Gastroesophageal sphincter (tissue), 4 donors: ENCODE results near the gene PPP3CA. TPM values are rescaled to one million over a fixed set of nuclear protein-coding genes. Genes with fewer than 3 reads are reported as not detected.

Source experiments
- ATAC-seq: fragments of 150-250 bp; one replicate; pipeline ENCODE4 v1.9.1; 2016; ENCODE audit warnings: mild to moderate bottlenecking, moderate library complexity
- H3K27ac ChIP-seq, 4 donors: fragments of 200-600 bp; sonication (generic) in 3 of 4; 1 replicate in 3 of 4; 2 replicates in 1 of 4; pipeline ENCODE4 v1.5.1; 2016 to 2019
- H3K27me3 ChIP-seq: fragments of 200-600 bp; sonication (generic); one replicate; pipeline ENCODE4 v1.5.1; 2019
- H3K36me3 ChIP-seq, 2 donors: fragments of 200-600 bp; sonication (generic); one replicate each; pipeline ENCODE4 v1.5.1; 2019; ENCODE audit warnings: control low read depth in 1 of 2
- H3K4me1 ChIP-seq, 3 donors: fragments of 200-600 bp; sonication (generic); 1 replicate in 2 of 3; 2 replicates in 1 of 3; pipeline ENCODE4 v1.5.1; 2016 to 2019; ENCODE audit warnings: control low read depth in 2 of 3
- H3K4me3 ChIP-seq, 2 donors: fragments of 200-600 bp; sonication (generic); one replicate each; pipeline ENCODE4 v1.5.1; 2019; ENCODE audit warnings: mild to moderate bottlenecking in 1 of 2, moderate library complexity in 1 of 2
- H3K9me3 ChIP-seq, 3 donors: fragments of 200-600 bp; sonication (generic); one replicate each; pipeline ENCODE4 v1.5.1; 2017 to 2019; ENCODE audit warnings: control low read depth in 2 of 3
- CTCF ChIP-seq, 4 experiments: fragments of 200-600 bp in 2 of 4; fragments of 450-650 bp in 2 of 4; sonication (generic) in 1 of 4; IDR thresholded peaks; one replicate each; pipeline ENCODE4 v1.5.1; 2017 to 2019; ENCODE audit warnings: antibody characterized with exemption in 4 of 4, mild to moderate bottlenecking in 2 of 4, moderate library complexity in 2 of 4
- EP300 ChIP-seq: sonication (generic); formaldehyde crosslinking; IDR thresholded peaks from one replicate; pipeline ENCODE4 v1.6.1; 2017; ENCODE audit warnings: antibody characterized with exemption, mild to moderate bottlenecking
- POLR2A ChIP-seq, 2 donors: fragments of 450-650 bp; IDR thresholded peaks; one replicate each; pipeline ENCODE4 v1.6.1; 2017; ENCODE audit warnings: antibody characterized with exemption in 2 of 2, mild to moderate bottlenecking in 2 of 2, moderate library complexity in 1 of 2
- POLR2AphosphoS5 ChIP-seq: sonication (generic); formaldehyde crosslinking; IDR thresholded peaks from one replicate; pipeline ENCODE4 v1.6.1; 2017; ENCODE audit warnings: antibody characterized with exemption
- WGBS, 2 donors: methylation state at CpG; one replicate each; pipeline ENCODE4 v1.1.5; 2018; ENCODE audit warnings: low coverage in 1 of 2; 5-methylcytosine and 5-hydroxymethylcytosine counted together
- total RNA-seq, 4 donors: library from RNA; depleted of rRNA; stranded (reverse); fragments of >200 nt; gene quantifications; one replicate each; pipeline ENCODE4 v1.1.0, GENCODE V29; 2016

The PPP3CA gene
- total RNA-seq, 4 donors from 2014 or later = 21.1 to 29.2 (median 24.8) TPM

- no peak for TF ChIP-seq POLR2AphosphoS5
These were observed 222.0 kb downstream of the PPP3CA start for GRCh38 chr4:101125045-101125942.

GRCh38 chr4:101123231-101123630 is 224.1 kb downstream of the PPP3CA start:
- H3K36me3 ChIP-seq = no peaks in the 10 kb centered on the region
- TF ChIP-seq POLR2A (IDR thresholded peaks at IDR 0.05) = no peak
- no peak for TF ChIP-seq EP300
- TF ChIP-seq CTCF (IDR thresholded peaks at IDR 0.05) = no peak
- no peak for TF ChIP-seq POLR2AphosphoS5
- 86 to 98% methylated on average over 5 of the region's 5 CpGs for WGBS, 2 donors
- peaks cover 0 to 18% (median 0%) of the 10 kb centered on the region in 3 donors for H3K4me1 ChIP-seq
- no peaks in the 10 kb centered on the region for H3K27me3 ChIP-seq
- no peak for ATAC-seq
- no peak overlapping the region for H3K4me3 ChIP-seq
- H3K9me3 ChIP-seq = no peaks in the 10 kb centered on the region
- no peak overlapping the region for H3K27ac ChIP-seq

More at GRCh38 chr4:101125045-101125942, 222.0 kb downstream of the PPP3CA start:
- no peaks in the 10 kb centered on the region for H3K27me3 ChIP-seq
- no peaks in the 10 kb centered on the region for H3K9me3 ChIP-seq
- ATAC-seq = no peak
- no peaks in the 10 kb centered on the region for H3K36me3 ChIP-seq
- no peak overlapping the region for H3K4me3 ChIP-seq
- H3K4me1 ChIP-seq = peaks cover 0 to 18% (median 0%) of the 10 kb centered on the region in 3 donors
- WGBS, 2 donors = 66 to 78% methylated on average over 3 to 5 of the region's 5 CpGs
- H3K27ac ChIP-seq = no peak overlapping the region

GRCh38 chr4:101122019-101122418 is 225.3 kb downstream of the PPP3CA start:
- no peak overlapping the region for H3K4me3 ChIP-seq
- H3K4me1 ChIP-seq = peaks cover 0 to 13% (median 0%) of the 10 kb centered on the region in 3 donors
- H3K27me3 ChIP-seq = no peaks in the 10 kb centered on the region
- no peak for ATAC-seq
- TF ChIP-seq CTCF (IDR thresholded peaks at IDR 0.05) (no peak), EP300 (no peak), POLR2A (IDR thresholded peaks at IDR 0.05) (no peak), POLR2AphosphoS5 (no peak)
- no peaks in the 10 kb centered on the region for H3K36me3 ChIP-seq
- H3K27ac ChIP-seq = no peak overlapping the region
- no peaks in the 10 kb centered on the region for H3K9me3 ChIP-seq

- Histone ChIP-seq H3K9me3 (no peaks in the 10 kb centered on the region), H3K27me3 (no peaks in the 10 kb centered on the region), H3K27ac (no peak overlapping the region), H3K4me1 (peaks cover 0 to 7% (median 0%) of the 10 kb centered on the region in 3 donors), H3K4me3 (no peak overlapping the region), H3K36me3 (no peaks in the 10 kb centered on the region)
- no peak for ATAC-seq
- TF ChIP-seq POLR2AphosphoS5 (no peak), EP300 (no peak), POLR2A (IDR thresholded peaks at IDR 0.05) (no peak), CTCF (IDR thresholded peaks at IDR 0.05) (no peak)
- WGBS, 2 donors = 85 to 100% methylated on average over 3 of the region's 3 CpGs
These were observed 228.2 kb downstream of the PPP3CA start for GRCh38 chr4:101119141-101119540.

- H3K27me3 ChIP-seq = no peaks in the 10 kb centered on the region
- no peak for TF ChIP-seq CTCF (IDR thresholded peaks at IDR 0.05)
- TF ChIP-seq POLR2A (IDR thresholded peaks at IDR 0.05) = no peak
- no peak for TF ChIP-seq POLR2AphosphoS5
- no peak for TF ChIP-seq EP300
- H3K4me1 ChIP-seq = peaks cover 0 to 7% (median 0%) of the 10 kb centered on the region in 3 donors
- WGBS, 2 donors = 67 to 73% methylated on average over 1 of the region's 1 CpG
- H3K4me3 ChIP-seq = no peak overlapping the region
- no peak overlapping the region for H3K27ac ChIP-seq
- ATAC-seq = no peak
- no peaks in the 10 kb centered on the region for H3K9me3 ChIP-seq
- no peaks in the 10 kb centered on the region for H3K36me3 ChIP-seq
These were observed 228.7 kb downstream of the PPP3CA start for GRCh38 chr4:101118617-101119016.
